NCI-H226 (cell line): ENCODE measurements around the gene ERFL.
"Not testable (repeated sequence)": the region's sequence is repeated elsewhere in the genome, so short reads cannot be mapped to it uniquely, and the experiment has no call there.

Experiments used
- DNase-seq: peaks from one replicate; pipeline ENCODE4 v3.0.0-alpha.2; 2015

The ERFL gene

GRCh38 chr19:41926763-41927496 lies 1.3 kb downstream of the ERFL start:
- DNase-seq = no peak

GRCh38 chr19:41926028-41926762 lies 2.1 kb downstream of the ERFL start:
- DNase-seq = no peak

- DNase-seq = no peak
Observed at GRCh38 chr19:41925208-41926003, 2.8 kb downstream of the ERFL start.

GRCh38 chr19:41924151-41925145 lies 3.8 kb downstream of the ERFL start:
- no peak for DNase-seq

- DNase-seq = no peak
Observed at GRCh38 chr19:41923045-41923788, 5.0 kb downstream of the ERFL start.

- DNase-seq = no peak
Observed at GRCh38 chr19:41922585-41922984, 5.7 kb downstream of the ERFL start.

- no peak for DNase-seq
Observed at GRCh38 chr19:41921577-41922576, 6.4 kb downstream of the ERFL start.

- no peak for DNase-seq
Observed at GRCh38 chr19:41920882-41921576, 7.2 kb downstream of the ERFL start.

- no peak for DNase-seq
Observed at GRCh38 chr19:41919948-41920712, 8.1 kb downstream of the ERFL start.

- no peak for DNase-seq
Observed at GRCh38 chr19:41918653-41919244, 9.5 kb downstream of the ERFL start.

- DNase-seq = no peak
Observed at GRCh38 chr19:41918095-41918494, 10.2 kb downstream of the ERFL start.

- no peak for DNase-seq
Observed at GRCh38 chr19:41917676-41918075, 10.6 kb downstream of the ERFL start.

GRCh38 chr19:41915776-41916414 lies 12.4 kb downstream of the ERFL start:
- DNase-seq = no peak

GRCh38 chr19:41915021-41915775 lies 13.1 kb downstream of the ERFL start:
- no peak for DNase-seq

- not testable (repeated sequence) for DNase-seq
Observed at GRCh38 chr19:41914424-41914834, 13.8 kb downstream of the ERFL start.

- DNase-seq = no peak
Observed at GRCh38 chr19:41913538-41914423, 14.5 kb downstream of the ERFL start.
